HG03520 (cell line): Measurements from ENCODE around the gene ACOT9.
A peak's percentile ranks its signal among the peaks of the same experiment; 100 is the strongest.
"Not testable (repeated sequence)": the region's sequence is repeated elsewhere in the genome, so short reads cannot be mapped to it uniquely, and the experiment has no call there.

ENCODE experiments used
- ATAC-seq: cut with Tn5 transposase; IDR thresholded peaks from one replicate; pipeline ENCODE4 v1.9.1; 2021; ENCODE audit warnings: mild to moderate bottlenecking, moderate library complexity; ENCODE audit not compliant: unreplicated experiment

The ACOT9 gene

DNA sequence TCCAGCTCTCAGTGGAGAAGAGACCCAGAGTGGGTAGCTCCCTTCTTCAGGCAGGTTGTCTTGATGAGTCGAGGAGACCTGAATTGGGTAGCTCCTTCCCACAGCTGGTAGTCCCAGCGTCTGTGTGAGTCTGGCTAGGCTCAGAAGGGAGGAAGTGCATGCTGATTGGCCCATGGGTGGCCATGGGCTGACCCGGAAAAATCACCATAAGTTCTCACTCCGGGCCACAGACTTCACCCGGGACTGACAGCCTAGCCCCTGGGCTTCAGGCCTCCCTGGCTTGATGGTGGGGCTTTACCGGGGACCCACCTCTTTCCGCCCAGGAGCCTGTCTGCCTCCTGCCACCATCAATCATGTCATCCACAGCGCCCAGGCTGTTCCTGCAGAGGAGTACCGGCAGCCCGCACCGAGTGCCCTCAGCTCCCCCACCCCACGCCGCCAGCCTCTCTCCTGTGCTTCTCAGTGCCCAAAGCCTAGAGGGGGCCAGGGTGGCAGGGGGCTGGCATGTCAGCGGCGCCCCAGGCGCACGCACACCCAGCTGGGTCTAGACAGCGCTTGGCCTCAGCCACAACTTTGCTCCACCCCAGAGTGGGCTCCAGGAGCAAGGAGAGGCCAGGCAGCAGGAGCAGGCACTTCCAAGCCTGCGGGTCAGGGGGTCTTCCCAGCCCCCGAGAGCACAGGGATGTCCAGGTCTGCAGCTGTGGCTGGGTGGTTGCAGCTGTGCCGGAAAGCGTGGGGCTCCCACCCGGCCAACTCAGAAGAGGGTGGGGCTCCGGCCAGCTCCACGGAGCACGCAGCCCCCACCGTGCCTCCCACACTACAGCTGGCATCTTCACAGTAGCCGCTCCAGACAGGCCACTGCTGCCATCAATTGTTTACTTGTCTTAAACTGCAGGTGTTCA is 23.8 kb upstream of the ACOT9 start:
- peak; percentile 71 for ATAC-seq

DNA sequence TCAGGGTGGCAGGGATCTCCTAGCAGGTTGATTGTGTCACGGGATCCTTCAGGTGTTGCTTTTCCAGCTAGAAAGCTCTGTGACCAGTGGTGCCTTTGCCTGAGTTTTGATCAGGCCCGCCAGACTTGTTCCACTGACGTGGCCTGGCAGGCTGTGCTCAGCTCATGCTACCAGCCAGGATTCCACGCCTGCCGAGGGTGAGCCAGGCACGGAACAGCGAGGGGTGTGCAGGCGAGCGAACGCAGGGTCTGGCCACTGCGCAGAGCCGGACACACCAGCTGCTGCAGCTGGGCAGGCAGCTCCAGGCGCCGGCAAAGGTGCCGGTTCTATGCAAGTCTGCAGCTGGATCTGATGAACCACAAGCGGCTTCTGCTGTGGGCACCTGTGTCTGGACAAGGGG is 22.8 kb upstream of the ACOT9 start:
- ATAC-seq = no peak

DNA sequence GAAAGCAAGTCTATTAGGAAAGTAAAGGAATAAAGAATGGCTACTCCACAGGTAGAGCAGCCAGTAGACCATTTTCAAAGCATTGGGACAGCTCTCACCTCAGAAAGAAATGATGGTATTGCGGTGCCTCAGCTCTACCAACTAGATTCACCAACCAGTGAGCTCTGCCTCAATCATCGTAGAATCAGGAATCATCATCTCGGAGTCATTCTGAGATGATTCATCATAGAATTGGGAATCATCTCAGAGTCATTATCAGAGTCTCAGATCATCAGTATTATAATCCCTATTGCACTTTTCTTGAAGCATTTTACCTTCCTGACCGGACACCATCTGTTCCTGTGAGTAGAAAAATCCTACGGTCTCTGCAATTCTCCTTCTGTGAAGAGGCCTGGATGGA is 22.4 kb upstream of the ACOT9 start:
- ATAC-seq = no peak

DNA sequence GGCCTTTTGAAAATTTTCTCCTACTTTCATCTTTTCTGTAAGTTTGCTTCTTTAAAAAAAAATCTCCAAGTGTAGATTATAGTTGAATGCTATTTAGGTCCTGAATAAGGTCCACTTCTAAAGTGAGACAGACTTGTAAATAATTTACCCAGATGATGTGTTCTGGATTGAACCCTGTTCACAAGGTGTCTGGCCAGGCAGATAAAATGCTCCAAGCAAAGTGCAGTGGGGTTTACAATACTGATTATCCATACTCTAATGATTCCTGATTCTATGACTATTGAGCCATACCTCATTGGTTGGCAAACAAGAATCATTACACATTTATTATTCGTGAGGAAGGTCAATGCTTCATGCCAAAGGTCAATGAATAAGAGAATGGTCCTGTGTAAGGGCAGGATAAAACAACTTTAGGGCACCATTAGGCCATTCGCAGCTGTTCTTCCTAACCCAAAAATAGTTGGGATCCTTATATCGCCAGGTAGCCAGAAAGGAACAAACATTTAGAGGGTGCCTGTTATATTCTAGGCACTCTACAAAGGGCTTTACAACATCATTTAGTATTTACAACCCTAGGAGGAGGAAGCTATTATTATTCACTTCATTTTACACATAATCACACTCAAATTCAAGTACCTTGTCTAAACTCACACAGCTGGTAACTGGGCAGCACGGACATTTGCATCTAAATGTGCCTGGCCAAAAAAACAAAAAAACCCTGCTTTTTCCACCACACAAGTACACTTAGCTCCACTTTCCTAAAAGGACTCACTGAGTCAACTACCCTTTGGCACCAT is 21.3 kb upstream of the ACOT9 start:
- no peak for ATAC-seq

DNA sequence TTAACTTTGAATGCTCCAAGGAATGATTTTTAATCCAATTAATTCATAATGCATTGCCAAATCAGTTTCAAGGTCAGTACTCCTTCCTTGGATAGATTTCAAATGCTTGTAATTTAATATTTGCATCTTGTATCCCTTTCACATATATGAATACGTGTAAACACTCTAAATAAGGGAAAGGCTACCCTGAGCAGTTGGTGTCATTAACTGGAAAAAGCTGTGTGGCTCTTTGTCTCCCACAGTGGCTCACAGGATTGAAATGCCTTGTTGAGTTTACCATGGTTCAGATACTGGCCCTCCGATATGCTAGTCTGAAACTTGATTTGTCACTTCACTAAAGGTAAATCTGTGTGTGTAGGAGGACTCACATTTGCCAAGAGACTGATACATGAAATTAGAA is 16.7 kb upstream of the ACOT9 start:
- no peak for ATAC-seq

DNA sequence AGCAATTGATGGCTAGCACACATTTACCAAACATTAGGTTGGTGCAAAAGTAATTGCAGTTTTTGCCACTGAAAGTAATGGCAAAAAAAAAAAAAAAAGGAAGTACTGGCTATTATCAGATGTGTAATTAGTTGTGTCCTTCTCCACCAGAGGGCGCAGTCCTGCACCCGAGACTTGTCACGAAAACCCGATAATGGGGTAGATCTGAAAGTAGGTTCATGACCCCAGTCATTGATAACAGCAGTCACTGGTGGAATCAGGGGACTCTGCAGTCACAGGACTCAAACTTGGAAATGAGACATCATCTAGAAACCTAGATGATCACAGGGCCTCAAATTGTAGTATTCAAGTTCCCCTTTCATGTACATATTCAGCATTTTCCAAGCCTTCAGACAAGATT is 13.1 kb upstream of the ACOT9 start:
- peak; percentile 76 for ATAC-seq

GRCh38 chrX:23754664-23755063 is 11.6 kb upstream of the ACOT9 start:
- no peak for ATAC-seq

DNA sequence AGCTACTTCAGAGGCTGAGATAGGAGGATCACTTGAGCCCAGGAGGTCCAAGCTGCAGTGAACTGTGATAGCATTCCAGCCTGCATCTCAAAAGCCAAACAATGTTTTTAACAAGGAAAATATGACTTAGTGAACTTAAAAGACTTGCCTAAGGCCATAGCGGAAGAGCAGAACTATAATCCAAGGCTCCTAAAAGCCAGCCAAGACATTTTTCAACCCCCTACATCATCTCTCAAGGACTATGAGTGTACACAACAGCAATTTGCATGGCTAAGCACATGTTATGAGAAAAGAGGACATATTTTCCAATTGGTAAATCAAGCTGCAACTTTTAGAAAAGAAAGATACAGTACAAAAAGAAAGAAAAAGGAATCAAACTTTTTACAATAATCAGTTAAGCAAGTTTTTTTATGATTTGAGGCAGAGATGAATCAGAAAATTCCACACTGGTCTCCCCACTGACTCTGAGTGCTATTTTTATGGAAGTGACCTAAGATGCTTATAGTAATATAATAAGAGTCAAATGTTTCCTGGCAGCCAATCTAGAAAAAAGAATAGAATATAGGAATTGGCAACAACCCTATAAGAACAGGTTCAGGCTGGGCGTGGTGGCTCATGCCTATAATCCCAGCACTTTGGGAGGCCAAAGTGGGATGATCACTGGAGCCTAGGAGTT is 9.8 kb upstream of the ACOT9 start:
- no peak for ATAC-seq

- ATAC-seq = no peak
Observed at GRCh38 chrX:23749576-23749975, 6.5 kb upstream of the ACOT9 start.

GRCh38 chrX:23749129-23749528 is 6.1 kb upstream of the ACOT9 start:
- no peak for ATAC-seq

GRCh38 chrX:23745786-23746185 is 2.7 kb upstream of the ACOT9 start:
- ATAC-seq = no peak

DNA sequence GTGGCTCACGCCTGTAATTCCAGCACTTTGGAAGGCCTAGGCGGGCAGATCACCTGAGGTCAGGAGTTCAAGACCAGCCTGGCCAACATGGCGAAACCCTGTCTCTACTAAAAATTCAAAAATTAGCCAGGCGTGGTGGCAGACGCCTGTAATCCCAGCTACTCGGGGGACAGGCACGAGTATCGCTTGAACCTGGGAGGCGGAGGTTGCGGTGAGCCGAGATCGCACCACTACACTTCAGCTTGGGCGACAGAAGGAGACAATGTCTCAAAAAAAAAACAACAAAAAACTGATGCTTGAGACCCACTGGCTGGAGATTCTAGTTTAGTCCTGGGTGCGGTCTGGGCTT is 521 bp upstream of the ACOT9 start:
- not testable (repeated sequence) for ATAC-seq

DNA sequence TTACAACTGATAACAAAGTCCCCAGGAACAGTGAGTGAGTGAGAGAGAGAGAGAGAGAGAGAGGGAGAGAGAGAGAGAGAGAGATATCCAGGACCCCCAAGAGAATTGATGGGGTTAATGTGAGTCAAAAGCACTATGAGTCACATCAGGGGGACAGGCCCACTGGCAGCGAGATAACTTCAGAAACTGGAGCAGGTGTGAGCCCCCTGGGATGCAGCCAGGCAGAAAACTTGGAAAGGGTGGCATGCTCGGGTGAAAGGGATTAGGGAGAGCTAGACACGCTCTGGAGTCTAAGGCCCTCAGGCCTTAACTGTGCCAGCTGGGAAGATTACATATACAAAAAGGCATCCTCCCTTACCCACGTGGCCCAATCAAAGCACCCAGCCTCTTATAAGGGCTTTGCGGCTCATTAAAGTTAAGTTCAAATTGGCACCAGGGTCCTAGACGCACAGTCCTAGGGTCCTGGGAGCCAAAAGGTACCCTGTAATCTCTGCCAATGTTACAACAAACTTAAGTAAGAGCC is 841 bp downstream of the ACOT9 start:
- no peak for ATAC-seq

DNA sequence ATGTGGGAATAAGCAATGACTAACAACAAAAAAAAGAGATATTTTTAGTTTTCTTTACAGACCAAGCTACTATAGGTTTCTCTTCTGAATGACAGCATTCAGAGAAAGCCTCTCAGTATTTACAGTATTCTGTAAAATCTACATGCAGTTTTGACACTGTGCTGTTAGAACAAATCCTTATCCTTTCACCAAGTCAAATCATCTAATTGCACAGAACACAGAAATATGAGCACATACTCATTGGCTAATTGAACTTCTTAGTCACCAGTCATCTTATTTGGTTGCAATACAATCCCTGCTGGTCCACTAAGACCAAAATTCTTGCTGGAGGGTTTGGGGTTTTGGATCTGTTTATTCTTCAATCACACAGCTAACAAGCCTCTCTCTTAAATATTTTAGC is 5.7 kb downstream of the ACOT9 start:
- no peak for ATAC-seq

DNA sequence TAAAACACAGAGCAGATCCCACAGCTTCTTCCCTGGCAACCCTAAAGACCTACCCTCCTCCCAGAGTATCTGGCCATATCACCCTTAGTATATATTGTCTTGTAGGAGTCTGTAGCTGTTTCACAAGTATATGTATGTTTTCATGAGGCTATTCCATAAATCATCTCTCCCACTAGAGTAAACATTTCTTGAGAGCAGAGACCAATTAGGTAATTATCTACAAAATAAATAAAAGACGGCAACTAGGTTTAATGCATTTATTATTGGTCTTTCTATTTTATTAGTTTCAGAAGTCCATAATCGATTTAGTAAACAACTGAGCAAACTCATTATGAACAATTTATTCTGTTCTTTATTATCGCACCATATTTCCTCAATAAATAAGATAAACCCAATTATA is 7.0 kb downstream of the ACOT9 start:
- no peak for ATAC-seq

GRCh38 chrX:23732704-23733103 is 10.4 kb downstream of the ACOT9 start:
- ATAC-seq = peak; percentile 74

DNA sequence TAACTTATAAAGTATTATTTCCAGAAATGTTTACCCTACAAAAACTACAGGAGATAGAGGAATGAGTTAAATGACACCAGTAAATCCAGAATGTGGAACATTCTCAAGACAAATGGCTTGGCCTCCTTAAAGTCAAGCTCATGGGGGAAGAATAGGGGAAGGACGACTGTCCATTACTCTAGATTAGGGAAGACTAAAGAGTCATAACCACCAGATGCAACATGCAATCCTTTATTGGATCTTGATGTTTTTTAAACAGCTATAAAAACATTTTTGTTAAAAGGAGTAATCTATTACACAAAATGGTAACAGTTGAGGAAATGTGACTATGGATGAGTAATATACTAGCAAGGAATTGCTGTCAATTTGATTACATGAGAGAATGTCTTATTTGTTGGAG is 11.1 kb downstream of the ACOT9 start:
- ATAC-seq = no peak

DNA sequence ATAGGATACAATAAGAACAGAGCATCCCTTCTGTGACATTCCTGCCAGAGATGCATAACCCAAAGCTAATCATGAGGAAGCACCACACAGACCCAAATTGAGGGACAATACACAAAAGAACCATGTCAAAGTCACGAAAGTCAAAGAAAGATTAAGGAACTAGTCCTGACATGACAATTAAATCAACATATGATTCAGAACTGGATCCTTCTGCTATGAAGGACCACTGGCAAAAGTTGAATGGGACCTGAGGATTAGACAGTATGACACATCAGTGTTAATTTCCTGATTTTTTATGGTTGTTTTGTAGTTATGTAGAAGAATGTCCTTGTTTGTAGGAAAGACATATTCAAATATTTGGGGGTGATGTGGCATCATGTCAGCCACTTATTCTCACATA is 13.9 kb downstream of the ACOT9 start:
- no peak for ATAC-seq

DNA sequence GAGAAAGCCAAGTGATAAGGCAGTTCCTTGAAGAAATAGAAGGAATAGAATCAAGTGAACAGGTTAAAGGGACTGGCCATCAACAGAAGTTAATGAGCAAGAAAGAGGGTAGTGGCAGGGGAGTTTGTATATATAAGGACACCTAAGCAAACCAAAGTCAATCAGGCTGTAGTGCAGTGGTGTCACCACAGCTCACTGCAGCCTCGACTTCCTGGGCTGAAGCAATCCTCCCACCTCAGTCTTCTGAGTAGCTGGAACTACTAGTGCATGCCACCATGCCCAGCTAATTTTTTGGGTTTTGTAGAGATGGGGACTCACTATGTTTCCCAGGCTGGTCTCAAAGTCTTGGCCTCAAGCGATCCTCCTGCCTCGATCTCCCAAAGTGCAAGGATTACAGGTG is 15.9 kb downstream of the ACOT9 start:
- ATAC-seq = no peak

GRCh38 chrX:23726191-23726590 is 16.9 kb downstream of the ACOT9 start:
- ATAC-seq = no peak

DNA sequence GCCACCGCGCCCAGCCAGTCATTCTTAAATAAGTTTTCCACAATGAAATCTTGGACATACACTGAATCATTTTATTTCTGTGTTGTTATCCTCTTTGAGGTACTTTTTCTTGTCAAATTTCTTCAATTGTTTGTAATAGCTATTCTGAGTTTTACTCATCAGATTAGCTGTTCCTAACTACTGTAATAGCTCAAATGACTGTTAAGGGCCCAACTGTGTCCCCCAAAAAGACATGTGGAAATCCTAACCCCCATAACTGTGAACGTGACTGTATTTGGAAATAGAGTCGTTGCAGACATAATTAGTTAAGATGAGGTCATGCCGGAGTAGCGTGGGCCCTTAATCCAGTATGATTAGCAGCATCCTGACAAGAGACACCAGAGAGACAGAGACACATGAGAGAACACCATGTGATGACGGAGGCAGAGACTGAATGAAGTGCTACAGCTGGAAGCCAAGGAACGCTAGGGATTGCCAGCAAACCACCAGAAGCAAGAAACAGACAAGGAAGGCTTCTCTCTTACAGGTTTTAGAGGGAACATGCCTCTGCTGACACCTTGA is 22.9 kb downstream of the ACOT9 start:
- no peak for ATAC-seq
